Stimulated activated CD4-positive, alpha-beta T cell treated with anti-CD3 and anti-CD28 coated beads, Interleukin-4, amount 100 ng/mL, for 1 hour (primary cell): ENCODE data around the gene TBC1D30.
"Not testable (repeated sequence)": the region's sequence is repeated elsewhere in the genome, so short reads cannot be mapped to it uniquely, and the experiment has no call there.

Source experiments
- DNase-seq: peaks from one replicate; pipeline ENCODE4 v3.0.0-alpha.2; 2020

TBC1D30 gene

DNA sequence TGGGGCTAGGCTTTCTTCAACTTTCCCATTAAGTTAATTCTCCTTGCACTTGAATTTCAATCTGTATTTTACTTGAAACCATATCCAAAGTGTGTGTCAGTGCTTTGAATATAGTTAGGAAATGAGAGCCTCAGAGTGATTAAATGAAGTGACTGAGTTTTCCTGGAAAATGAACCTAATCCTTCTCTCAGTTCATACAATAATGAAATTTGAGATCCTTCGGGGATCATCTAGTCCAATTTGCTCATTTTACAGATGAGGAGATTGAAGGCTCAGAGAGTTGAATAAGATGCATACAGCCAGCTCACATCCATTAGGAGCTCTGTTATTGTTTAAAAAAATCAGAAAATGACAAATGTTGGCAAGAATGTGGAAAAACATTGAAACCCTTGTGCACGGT, 18.3 kb upstream of the TBC1D30 start:
- DNase-seq = no peak

DNA sequence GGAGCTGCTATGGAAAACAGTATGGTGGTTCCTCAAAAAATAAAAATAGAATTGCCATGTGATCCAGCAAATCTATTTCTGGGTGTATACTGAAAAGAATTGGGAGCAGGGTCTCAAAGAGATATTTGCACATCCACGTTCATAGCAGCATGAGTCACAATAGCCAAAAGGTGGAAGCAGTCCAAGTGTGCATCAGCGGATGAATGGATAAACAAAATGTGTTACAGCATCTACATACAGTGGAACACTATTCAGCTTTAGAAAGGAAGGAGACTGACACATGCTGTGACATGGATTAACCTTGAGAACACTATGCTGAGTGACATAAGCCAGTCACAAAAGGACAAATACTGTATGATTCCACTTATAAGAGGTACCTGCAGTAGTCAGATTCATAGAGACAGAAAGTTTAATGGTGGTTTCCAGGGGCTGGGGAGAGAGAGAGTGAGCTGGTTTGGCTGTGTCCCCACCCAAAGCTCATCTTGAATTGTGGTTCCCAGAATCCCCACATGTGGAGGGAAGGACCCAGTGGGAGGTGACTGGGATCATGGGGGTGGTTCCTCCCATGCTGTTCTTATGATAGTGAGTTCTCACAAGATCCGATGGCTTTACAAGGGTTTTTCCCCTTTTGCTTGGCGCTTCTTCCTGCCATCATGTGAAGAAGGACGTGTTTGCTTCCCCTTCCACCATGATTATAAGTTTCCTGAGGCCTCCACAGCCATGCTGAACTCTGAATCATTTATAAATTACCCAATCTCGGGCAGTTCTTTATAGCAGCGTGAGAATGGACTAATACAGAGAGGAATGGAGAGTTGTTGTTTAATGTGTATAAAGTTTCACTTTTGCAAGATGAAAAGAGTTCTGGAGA, 17.6 kb upstream of the TBC1D30 start:
- DNase-seq = no peak

DNA sequence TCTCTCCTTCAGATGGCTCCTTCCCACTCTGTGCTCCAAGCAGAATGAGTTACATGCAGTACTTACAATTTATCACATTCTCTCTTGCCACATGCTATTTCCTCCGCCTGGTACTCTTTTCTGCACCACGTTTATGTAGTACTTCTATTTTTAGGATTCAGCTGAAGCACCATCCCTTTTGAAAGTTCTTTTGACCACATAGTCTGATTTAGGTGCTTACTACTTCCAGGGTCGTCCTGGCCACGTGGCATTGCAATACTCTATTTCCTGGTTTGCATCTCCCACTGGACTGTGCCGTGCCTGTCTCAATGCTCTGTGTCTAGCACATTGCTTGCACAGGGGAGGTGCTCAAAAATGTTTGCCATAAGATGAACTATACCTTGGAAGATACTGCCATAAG, 16.3 kb upstream of the TBC1D30 start:
- no peak for DNase-seq

DNA sequence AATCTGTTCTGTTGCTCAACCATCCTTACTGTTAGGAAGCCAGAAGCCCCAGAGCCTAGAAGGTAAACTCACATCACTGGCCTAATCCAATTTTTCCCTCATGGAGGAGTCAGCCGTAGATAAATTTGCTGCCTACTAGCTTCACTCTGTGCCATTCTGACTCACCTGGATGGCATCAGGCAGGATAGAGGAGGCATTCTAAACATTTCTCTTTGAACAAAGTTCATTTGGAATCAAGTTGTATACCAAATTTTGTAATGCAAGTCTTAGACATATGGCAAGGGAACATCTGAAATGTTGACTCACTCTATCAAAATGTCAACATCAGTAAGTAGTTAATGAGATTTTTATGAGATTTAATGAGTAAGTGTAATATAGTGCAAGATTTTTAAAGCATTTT, 13.6 kb upstream of the TBC1D30 start:
- no peak for DNase-seq

DNA sequence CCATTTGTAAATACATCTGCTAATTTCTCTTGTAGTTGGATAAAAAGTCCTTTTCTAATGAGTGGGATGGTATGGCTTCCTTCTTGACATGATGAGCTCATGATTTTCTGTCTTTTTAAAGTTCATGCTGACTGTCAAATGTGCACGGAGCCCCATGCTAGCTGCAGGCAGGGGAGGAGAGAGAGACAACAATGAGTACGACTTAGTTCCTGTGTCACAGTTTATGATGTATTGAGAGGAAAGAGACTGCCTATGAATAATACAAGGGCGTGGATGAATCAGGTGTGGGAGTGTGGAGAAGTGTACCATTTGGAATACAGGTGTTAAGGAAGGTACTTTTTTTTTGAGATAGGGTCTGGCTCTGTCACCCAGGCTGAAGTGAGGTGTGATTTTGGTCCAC, 10.7 kb upstream of the TBC1D30 start:
- DNase-seq = no peak

DNA sequence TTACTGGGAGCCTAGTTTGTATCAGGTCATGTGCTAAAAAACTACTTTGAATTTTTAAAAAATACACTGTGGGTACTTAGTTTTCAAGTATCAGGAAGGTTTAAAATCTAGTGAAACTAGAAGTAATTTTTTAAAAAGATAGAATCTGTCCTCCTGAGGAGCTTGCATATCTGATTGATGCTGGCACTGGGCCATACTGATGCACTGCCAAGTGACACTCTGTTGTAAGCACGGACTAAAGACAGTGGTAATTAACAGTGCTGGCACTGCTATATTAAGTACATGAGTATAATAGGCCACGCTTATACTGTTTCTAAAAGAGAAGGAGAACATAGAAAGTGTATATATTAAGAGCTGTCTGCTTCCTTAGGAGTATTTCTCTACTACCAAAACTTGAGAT, 10.0 kb upstream of the TBC1D30 start:
- DNase-seq = no peak

DNA sequence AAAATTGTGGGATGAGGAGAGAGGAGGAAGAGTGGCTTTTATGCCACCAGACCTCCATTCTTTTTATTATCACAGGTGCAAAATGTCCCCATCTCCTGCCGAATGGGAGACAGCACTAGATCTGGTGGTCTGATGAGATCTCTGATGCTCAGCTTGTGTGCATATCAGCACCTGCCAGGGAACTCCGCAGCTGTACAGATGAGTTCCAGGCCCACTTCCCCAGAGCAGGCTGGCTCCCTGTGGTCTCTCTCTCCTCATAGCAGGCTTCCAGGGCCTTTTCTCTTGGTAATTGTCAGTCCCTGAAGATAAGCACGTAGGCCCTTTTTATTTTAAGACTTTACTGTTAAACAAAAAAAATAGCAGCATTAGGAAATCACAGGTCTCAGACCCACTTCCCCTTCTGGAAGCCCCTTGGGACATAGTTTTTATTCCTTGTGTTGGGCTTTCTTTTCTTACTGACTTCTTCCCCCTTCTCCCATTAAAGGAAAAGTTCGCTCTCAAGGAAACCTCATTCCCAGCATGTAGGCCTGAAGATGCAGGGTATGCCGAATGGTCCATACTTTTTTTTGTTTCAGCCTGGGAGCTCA, 4.5 kb upstream of the TBC1D30 start:
- no peak for DNase-seq

DNA sequence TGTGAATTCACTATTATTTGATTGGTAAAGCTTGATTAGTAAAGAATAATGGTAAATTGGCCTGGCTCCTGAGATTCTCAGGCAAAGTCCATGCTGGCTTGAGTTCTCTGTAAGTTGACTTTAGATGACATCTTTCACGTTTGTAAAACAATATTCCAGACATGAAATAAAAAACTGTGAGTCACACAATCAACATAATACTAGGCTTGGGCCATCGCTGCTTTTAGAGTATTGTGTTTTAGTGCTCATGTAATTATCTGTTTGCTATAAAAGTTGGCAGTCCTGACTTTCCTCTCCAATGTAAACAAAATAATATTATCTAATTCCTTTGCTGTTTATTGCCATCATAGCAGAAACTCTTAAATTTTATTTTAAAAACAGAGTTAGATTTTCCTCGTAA, 3.9 kb upstream of the TBC1D30 start:
- DNase-seq = no peak

DNA sequence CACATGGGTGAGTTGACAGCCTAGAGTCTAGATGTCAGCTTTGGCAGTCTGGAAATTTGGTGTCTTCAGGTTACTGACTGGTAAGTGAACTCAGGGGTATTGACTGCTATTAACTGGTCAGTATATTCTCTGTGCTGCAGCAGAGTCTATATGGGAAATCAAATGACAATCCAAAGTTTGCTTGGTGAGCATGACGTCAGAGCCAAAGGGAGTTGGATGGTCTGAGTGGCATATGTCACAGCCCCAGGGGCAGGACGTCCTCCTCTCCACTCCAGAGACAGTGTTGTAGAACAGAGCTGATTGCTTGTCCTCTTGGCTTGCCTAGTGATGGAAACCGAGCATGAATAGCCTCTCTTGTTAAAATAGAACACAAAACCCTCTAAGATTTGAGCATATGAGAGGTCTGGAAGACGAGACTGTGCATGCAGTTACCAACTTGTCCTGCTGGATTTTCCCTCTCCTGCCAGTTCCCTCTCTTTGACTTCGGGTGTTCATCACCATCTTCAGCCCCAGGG, 3.3 kb upstream of the TBC1D30 start:
- DNase-seq = no peak

DNA sequence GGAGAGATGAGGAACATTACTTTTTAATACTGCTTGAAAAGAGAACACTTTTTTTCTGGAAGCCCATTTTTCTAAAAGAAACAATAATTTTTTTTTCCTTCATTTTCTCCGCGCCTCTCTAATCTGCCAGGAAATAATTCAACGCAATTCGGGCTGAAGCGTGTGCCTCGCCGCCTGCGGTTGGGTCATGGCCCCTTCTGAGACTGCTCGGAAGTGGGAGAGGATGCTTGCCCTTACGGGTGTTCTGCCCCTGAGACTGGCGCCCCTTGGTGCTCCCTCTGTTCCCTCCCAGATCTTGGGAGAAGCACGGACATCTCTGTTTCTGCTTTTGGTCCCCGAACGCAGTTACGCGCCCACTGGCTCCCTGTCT, 332 bp upstream of the TBC1D30 start:
- DNase-seq = no peak

DNA sequence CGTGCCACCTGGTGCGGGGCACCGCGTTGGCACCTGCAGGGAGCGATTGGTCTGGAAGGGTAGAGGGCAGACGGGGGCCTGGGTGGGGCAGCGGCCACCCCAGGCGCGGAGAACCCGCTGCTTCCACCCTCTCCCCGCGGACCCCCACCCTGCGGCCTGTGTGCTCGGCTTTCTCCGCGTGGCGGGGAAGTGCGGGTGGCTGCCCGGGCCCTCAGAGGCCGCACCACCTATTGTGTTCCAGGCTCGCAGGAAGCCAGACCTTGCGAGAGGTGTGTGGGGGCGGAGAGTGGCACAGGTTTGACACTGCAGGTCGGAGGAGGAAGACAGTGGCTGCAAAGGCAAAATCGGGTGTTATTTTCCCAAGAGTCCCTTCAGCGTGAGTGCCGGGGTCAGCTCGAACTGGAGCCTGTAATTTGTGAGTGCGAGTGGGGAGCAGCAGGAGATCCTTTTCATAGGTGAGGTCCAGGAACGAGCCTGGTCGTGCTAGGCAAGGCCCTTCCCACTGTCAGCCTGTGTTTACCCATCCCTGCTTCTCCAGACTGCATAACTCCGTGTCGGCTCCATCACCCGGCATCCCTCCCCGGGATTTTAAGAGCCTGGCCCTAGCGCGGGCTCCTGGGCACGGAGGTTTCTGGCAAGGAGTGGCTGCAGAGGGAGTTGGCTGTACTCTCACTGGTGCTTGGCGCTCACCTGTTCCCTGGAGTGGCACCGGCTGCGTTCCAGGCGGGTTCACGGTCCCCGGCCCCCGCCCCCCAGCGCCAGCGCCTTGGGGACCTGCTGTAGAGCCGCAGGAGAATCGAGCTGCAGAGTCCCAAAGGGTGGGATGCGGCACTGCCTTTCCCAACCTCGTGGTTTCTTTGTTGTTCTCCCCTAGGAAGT, 935 bp downstream of the TBC1D30 start:
- peak; percentile 2 for DNase-seq

DNA sequence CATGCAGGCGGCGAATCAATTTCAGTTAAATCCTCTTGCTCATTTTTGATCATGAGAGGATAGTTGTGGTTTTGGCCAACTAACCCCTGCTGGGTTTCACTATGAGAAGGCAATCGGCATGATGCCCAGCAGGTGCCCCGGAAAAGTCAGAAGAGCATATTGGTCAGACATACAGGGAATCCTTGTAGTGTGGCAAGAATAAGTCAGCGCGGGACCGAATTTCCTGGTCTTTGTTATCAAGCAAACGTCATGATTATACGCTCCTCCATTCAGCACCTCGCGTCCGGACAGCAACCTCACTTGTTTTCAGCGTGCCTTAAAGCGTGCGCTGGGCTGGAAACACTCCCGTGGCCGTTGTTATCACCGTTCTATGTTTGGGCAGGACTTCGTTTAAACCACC, 1.8 kb downstream of the TBC1D30 start:
- peak; percentile 56 for DNase-seq

DNA sequence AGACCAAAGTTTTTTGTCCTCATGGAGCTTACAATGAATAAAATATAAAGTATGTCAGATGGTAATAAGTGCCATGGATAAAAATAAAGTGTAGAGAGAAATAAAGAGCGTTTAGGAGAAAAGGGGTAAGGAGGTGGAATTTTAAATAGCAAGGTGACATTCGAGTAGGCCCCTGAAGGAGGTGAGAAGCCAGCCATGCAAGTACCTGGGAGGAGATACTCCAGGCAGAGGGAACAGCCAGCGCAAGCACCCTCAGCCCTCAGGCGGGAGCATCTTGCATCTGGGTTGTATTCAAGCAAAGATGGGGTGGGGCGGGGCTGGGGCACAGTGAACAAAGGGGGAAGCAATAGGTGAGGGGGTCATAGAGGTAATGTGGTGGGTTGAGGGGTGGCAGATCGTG, 4.3 kb downstream of the TBC1D30 start:
- no peak for DNase-seq

DNA sequence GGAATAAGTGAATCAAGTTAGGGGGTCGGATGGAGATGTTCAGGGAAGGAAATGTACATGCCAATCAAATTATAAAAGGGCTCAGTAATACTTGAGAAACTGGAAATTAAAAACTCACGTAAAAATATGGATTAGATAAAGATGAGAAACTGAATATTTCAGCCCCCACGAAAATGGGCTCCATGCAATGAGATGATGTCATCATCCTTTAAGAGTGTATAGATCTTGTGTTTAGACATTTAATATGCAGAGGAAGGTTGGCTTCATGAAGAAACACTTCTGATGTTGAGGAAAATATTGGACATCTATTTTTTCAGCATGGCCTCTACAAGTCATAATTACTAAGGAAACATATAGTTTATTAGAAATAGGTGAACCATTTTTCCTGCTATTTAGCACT, 9.5 kb downstream of the TBC1D30 start:
- no peak for DNase-seq

DNA sequence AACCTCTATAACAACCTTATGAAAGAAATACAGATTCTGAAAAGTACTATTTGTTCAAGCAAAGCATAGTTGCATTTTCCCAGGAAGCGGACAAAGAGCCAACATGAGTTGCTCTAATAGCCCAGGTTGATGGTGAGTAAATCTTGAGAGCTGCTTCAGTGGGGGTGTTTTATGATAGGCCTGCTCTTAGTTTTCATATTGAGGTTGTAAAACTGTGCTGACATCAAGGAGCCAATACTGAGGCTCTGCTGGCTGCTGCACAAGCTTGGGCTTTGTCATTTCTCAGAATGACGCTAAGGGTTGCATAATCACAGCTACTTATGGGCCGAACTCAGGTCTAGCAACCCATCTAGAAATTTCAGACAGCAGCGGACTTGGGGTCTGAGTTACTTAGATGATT, 11.5 kb downstream of the TBC1D30 start:
- no peak for DNase-seq

DNA sequence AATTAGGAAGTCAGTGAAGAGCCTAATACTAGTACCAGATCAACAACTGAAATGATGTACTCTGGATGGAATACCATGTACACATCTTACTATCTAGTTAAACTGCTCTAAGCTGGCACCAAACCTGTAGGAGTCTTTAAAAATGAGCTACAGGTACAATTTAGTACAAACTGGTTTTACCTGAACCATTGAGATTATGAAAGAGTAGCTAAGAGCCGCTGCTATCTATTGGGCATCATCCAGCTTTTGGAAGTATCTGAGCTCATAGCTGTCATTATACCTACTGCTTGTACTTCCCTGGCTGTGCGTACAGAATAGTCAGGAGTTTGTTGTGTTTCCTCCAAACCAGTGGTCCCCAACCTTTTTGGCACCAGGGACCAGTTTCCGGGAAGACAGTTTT, 12.4 kb downstream of the TBC1D30 start:
- DNase-seq = no peak

DNA sequence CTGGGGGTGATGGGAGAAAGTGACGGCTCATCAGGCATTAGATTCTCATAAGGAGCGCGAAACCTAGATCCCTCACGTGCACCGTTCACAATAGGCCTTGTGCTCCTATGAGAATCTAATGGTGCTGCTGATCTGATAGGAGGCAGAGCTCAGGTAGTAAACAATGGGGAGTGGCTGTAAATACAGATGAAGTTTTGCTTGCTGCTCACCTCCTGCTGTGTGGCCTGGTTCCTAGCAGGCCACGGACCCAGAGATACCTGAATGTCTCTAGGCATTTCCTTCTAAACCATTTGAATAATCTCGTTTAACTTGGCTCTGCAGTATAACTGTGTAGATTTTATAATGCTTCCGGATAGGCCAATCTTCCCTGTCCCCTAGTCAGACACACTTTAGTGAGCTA, 13.0 kb downstream of the TBC1D30 start:
- no peak for DNase-seq

DNA sequence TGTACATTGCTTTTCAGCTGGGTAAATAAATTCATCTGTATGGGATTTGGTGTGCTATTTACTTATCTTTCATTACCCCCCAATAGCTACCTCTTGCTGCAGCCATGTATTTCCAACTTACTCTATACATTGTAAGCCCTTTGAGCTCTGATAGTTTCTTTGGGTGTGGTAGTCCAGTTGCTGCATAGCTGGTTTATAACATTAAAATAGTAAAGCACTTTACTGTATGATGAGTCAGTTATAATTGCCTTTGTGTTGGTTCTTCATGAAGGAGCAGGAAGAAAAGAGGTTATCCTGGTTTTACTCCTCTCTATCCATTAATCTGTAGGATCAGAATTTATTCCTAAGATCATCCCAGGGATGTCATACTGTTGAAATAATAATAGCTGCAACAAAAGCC, 15.7 kb downstream of the TBC1D30 start:
- no peak for DNase-seq

DNA sequence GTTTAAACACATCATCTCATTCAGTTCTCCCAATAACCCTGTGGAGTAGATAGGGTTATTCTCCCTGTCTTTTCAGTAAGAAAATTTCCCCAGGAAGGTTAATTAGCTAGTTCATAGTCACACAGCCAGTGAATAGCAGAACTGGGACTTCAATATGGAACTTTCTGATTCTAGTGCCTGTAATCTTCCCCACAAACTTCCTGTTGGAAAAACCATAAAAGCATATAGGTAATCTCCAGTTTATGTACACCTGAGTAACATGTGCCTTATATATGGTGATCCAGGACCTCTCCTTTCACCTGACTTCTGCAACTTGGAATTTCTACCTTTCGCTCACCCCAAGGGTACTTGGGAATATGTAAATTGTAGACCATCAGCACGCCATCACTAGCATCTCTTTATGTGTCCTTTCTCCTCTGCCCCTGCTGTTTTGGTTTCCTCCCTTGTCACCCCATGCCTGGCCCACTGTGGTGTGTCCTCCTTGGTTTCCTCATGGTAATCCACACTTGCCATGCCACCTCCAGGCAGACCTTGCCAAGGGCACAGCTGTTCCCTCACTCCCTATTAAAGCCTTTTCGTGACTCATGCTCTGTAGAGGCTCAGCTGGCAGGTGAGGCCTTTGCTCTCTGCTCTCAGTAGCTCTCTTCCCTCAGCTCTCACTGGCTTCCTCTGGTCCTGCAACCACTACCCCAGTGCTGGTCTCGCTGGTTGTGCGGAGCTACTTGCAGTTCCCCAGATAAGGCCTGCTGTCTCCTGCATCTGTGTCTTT, 16.7 kb downstream of the TBC1D30 start:
- no peak for DNase-seq

DNA sequence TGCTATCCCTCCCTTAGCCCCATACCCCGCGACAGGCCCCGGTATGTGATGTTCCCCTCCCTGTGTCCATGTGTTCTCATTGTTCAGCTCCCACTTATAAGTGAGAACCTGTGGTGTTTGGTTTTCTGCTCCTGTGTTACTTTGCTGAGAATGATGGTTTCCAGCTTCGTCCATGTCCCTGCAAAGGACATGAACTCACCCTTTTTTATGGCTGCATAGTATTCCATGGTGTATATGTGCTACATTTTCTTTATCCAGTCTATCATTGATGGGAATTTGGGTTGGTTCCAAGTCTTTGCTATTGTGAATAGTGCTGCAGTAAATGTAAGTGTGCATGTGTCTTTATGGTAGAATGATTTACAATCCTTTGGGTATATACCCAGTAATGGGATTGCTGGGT, 24.0 kb downstream of the TBC1D30 start:
- not testable (repeated sequence) for DNase-seq

DNA sequence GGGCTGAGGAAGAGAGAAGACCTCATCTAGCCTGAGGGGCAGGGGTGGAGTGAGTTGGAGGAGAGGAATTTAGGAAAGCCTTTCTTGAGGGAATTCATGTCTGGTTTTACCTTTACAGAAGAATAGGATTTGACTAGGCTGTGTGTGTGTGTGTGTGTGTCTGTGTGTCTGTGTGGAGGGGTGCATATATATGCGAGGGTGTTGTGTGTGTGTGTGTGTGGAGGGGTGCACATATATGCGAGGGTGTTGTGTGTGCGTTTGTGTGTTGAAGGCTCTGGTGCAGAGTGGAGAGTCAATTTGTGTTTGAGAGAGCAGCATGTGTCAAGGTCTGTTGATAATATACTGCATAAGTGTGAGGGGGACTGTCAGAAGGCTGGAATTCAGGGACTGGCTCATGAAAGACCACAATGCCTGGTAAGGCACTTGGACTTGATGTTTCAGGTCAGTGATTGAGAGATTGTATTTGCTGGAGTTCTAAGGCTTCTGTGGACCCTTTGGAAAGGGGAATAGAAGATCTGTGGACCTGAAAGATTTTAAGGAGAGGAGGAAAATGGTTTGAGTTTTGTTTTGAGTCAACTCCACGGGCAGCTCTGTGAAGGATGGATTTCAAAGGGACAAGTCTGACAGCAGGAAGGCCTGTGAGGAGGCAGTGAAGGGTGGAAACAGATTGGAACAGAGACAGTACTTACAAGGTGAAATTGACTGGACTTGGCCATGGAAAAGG, 34.6 kb downstream of the TBC1D30 start:
- no peak for DNase-seq

DNA sequence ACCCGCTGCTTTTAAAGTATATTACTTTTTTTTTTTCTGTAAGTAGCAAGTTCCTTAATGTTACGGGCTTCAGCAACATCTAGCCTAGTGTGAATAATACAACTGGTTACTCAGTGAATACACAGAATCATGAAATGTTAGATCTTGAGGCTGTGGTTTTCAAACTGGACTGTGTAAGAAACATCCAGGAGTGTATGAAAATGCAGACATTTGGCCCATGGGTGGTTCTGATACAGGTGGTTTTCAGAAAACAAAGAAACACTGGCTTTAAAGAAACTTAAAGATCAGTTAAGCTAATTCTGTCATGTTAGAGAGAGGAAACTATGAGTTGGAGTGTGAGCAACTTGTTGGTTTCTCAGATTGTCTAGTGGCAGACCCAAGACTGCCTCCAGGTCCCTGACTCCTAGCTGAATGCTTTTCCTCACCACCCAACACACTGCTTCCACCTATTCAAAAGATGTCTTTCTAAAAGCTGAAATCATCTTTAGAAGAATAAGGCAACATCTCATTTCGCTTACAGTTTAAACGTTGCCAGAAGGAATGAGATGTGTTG, 36.1 kb downstream of the TBC1D30 start:
- DNase-seq = no peak
